GM12872 (cell line): ENCODE measurements around the gene ACOX3.

Source experiments
- CTCF ChIP-seq: IDR thresholded peaks from 3 replicates; pipeline ENCODE4 v1.5.1; 2011; ENCODE audit warnings: low read depth, mild to moderate bottlenecking, low read length, moderate library complexity; ENCODE audit not compliant: insufficient read depth

ACOX3 gene

GRCh38 chr4:8387615-8388527 is 52.7 kb downstream of the ACOX3 start:
- TF ChIP-seq CTCF, result no peak

GRCh38 chr4:8387194-8387593 is 53.3 kb downstream of the ACOX3 start:
- no peak for TF ChIP-seq CTCF

GRCh38 chr4:8386731-8387130 is 53.8 kb downstream of the ACOX3 start:
- no peak for TF ChIP-seq CTCF

GRCh38 chr4:8385611-8386010 is 54.9 kb downstream of the ACOX3 start:
- no peak for TF ChIP-seq CTCF

- TF ChIP-seq CTCF, result no peak
These were observed 55.4 kb downstream of the ACOX3 start for GRCh38 chr4:8385106-8385505.

- TF ChIP-seq CTCF, result no peak
These were observed 56.0 kb downstream of the ACOX3 start for GRCh38 chr4:8384397-8385060.

GRCh38 chr4:8383451-8384160 is 56.9 kb downstream of the ACOX3 start:
- TF ChIP-seq CTCF, result no peak
